GM18870 (cell line): ENCODE data around the gene GRIK5.
"Not testable (repeated sequence)": the region's sequence is repeated elsewhere in the genome, so short reads cannot be mapped to it uniquely, and the experiment has no call there.

ENCODE experiments used
- ATAC-seq: cut with Tn5 transposase; IDR thresholded peaks from one replicate; pipeline ENCODE4 v1.9.1; 2021; ENCODE audit warnings: moderate library complexity; ENCODE audit not compliant: unreplicated experiment

GRIK5 gene

DNA sequence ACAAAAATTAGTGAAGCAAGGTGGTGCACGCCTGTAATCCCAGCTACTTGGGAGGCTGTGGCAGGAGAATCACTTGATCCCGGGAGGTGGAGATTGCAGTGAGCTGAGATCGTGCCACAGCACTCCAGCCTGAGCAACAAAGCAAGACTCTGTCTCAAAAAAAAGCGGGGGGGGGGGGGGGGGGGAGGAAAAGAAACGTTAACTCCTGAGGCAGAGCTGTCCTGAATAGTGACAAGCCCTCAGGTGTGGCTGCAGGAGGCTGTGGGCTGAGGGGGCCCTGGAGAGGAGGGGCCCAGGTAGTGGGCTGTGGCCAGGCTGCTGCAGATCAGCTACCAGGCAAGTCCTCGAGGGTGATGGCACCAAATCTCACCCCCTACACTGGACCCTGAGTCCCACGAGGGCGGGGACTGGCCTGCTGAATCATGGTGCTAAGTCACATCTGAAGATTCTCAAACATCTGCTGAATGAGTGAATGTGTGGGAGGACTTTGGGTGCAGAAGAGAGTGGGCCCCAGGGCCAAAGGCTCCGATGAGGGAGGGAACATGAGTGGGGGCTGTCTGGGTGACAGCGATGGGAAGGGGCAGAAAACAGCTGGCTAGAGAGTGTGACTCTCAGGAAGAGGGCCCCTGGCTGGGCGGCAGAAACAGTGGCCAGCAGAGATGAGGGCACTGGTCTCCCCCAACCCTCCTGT is 51.4 kb downstream of the GRIK5 start:
- no peak for ATAC-seq

DNA sequence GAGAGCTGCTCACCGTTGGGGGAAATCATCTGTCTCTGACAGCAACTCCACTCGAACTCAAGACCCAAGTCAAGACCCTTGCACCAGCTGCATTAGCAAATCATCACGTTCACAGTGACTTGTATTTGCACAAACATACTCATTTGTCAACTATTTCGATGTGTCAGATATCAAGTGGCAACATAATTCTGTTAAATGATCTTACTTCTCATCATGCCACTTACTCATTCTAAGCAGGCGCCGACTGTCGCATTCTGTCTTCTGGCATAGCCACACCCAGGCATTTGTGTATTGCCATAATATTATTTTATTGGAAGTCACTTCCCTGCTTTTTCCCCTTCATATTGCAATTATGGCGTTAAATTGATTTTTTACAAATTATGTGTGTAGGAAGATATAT is 53.0 kb downstream of the GRIK5 start:
- no peak for ATAC-seq

DNA sequence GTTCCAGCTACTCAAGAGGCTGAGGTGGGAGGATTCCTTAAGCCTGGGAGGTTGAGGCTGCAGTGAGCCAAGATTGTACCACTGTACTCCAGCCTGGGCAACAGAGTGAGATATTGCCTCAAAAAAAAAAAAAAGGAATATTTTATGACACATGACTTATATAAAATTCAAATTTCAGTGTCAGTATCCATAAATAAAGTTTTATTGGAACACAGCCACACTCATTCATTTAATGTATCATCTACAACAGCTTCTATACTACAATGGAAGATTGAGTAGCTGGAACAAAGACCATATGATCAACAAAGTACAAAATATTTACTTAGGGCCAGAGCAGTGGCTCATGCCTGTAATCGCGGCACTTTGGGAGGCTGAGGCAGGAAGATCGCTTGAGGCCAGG is 57.3 kb downstream of the GRIK5 start:
- not testable (repeated sequence) for ATAC-seq

DNA sequence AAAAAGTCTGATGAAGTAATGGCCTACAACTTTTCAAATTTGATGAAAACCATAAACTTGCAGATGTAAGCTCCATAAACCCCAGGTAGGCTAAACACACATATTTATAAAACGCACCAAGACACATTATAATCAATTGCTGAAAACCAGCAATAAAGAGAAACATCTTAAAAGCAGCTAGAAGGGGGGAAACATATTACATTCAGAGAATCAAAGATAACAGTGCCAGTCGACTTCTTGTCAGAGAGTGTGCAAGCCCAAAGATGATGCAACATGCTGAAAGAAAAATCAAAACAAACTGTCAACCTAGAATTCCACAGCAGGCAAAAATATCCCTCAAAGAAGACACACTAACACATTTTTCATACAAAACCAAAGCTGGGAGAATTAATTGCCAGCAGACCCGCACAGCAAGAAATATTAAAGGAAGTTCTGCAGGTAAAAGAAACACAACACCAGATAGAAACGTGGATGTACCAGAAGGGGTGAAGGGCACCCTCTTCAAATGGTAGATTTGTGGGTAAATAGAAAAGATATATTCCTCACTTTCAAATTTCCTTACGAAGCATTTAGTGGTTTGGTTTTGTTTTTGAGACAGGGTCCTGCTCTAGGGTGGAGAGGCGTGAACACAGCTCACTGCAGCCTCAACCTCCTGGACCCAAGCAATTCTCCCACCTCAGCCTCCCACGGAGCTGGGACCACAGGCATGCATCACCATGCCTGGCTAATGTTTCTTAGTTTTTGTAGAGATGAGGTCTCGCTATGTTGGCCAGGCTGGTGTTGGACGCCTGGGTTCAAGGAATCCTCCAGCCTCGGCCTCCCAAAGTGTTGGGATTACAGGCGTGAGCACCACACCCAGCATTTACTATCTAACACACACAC is 59.5 kb downstream of the GRIK5 start:
- ATAC-seq = no peak

DNA sequence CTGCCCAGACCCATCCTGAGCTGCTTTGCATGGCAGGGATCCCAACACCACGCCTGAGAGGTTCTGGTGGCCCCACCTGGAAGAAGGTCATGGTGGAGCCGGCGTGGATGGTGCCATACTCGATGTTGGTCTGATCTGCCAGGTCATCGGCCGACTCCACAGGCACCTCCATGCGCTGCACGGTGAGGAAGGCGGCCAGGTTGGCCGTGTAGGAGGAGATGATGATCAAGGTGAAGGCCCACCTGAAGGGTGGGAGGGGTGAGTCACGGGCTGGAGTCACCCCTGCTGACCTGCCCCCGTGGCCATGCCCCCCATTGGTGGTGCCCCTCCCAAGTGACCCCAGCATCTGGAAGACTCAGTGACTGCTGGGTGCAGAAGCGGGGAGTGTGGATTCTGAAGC is 63.4 kb downstream of the GRIK5 start:
- no peak for ATAC-seq

DNA sequence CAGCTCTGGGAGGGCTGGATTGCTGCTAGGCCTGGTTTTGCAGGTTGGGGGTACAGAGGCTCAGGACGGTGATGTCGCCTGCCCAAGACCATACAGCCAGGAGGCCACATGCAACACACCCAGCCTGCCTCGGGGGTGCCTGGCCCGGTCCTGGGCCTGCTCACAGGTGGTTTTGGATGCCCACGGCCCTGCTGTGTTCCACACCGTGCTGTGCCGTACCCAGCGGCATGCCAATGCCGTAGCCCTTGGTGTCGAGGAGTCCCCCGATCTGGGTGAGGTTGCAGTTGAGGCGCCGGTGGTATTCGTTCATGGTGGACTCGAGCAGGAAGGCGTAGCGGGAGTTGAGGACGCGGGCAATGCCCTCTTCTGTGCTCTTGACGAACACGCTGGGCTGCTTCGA is 64.5 kb downstream of the GRIK5 start:
- ATAC-seq = no peak

DNA sequence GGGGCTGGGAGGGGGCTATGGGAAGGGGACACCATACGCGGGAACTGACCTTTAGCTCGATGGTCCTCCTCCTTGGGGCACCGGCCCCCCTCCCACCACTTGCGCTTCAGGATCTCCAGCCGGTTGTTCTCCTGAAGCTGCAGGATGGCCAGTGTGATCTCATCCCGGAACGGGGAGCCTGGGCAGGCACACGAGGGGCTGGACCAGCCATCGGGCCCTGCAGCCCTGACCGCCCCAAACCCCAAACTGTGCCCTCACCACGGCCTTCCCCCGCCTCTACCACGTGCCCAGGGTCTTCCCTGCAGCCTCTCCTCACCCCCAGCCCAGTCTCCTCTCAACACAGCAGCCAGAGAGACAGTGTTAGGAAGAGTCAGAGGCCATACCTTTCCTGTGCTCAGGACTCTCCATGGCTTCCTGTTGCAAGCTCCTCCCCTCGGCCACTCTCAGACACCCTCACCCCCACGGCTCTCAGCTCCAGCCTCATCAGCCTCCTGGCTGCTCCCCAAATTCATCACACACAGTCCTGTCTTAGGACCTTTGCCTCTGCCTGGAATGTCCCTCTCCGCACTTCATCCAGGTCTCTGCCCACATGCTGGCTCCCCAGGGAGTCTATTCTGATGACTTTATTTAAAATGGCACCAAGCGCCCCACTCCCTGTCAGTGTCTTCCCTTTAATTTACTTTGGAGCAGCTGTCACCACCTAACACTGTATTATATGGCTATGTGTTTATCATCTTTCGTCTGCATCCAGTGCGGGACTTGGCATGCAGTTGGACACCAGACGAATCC is 66.3 kb downstream of the GRIK5 start:
- no peak for ATAC-seq

DNA sequence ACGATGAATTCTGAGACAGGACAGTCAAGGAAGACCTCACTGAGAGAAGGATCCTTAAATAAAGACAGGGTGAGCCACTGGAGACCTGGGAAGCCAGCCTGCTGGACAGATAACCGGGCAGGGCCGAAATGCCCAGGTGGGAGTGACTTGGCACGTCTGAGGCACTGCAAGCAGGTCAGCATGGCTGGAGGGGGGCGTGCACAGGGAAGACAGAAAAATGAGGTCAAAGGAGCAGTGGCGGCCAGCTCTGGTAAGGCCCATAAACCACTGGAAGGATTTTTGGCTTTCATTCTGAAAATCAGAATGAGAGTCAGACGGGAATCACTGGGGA is 70.2 kb downstream of the GRIK5 start:
- ATAC-seq = no peak

DNA sequence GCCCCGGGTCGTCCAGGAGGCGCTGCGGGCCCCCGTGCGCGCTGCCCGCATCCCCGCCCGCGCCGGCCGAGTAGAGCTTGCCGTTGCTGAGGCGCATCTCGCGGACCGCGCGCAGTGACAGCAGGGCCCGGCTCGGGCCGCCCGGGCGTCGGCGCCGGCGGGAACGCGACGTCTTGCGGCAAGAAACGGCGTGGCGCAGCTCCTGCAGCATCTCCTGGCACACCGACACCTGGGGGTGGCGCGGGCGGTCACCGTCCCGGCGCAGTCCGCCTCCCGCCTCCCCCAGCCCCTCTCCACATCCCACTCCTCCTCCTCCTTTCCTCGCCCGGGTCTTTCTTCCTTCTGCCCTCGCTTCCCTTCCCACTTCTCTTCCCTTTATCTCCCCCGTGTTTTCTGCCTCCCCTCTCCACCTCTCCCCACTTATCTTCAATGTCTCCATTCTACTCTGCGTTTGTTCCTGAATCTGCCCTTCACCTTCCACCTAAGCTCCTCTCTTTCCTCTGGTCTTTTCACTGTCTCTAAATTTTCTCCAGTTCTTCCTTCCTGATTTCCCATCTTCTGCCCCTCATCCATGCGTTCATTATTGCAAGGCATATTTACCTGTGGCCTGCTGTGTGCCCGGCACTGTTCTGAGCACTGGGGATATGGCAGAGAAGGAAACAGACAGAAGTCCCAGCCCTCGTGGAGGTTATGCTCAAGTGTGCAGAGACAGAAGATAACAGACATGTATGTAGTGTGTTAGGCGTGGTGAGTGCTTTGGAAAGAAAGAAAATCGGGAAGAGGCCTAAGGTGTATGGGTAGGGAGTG is 70.7 kb downstream of the GRIK5 start:
- ATAC-seq = no peak

DNA sequence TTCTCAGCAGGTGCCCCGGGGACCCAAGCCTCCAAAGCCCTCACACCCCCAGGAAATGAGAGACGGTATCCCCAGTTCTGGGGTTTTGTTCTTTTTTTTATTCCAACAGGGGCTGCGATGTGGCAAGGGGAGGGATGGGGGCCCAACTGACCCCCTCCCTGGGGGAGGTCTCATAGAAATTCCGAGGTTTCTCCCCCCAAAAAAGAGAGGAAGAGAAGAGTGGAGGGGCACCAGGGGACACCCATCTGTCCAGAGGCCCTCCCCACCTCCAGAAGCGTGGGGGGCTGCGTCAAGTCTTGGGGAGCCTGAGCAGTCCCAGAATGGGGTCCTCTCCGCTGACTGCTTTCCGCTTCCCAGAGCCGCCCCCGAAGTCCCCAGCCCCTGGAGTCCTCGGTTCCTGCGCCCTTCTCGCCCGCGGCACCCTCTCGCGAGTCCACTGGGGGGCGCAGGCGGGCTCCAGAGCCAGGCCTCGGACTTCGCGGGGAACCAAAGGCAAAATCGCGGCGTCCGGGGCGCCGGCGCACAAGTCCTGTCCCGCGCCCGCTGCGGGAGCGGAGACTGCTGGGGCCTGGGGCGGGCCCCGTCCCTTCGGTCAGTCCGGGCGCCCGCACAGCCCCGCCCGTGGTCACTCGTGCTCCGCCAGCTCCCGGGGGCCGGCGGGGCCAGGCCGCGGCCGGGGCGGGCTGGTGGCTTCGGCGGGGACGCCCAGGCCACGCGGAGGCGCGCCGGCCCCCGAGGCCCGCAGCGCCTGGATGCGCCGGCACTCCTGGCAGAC is 71.6 kb downstream of the GRIK5 start:
- no peak for ATAC-seq

DNA sequence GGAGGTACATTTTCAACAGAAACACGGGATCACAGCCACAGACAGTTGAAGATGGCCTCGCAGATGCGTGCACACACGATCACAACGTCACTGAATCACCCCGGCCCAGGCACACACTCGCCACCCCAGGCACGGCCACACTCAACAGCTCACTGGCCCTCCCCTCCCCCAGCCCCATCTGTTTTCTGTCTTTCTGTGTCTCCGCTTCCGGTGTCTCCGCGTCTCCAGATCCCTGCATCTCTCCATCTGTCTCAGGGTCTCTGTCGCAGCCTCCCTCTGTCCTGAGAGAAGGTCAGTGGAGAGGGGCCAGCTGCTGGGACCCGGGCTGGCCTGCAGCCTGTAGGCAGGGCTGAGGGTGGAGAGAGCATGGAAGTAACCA is 72.2 kb downstream of the GRIK5 start:
- no peak for ATAC-seq

DNA sequence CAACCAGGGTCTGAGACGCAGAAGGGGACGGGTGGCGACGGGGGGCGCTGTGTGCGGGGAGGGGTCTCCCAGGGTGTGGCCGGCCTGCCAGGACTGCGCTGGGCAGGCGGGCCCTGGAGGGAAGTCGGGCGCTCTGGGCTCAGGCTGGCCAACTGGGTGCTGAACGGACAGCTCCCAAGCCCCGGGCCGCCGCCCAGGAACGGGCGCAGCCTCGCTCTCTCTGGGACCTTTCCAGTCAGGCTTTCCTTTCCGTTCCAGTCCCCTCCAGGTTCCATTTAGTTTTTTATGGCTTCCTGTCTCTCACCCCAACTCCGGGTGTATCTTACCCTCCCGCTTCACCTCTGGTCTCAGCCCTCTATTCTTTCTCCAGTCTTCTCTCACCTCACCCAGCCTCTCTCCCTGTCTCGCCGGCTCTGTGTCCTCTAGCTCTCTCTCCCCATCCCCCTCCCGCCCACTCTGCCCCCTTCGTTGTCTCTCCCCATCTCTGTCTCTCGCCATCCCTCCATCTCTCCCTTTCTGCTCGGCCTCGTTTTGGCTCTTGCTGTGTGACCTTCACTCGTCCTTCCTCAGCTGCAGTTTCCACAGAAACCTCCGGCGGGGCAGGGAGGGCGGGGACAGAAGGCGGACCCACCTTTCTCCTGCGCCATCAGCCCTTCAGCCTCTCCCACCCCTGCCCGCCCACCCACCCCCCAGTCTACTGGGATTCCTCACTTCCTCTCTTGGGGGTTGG is 72.7 kb downstream of the GRIK5 start:
- no peak for ATAC-seq

DNA sequence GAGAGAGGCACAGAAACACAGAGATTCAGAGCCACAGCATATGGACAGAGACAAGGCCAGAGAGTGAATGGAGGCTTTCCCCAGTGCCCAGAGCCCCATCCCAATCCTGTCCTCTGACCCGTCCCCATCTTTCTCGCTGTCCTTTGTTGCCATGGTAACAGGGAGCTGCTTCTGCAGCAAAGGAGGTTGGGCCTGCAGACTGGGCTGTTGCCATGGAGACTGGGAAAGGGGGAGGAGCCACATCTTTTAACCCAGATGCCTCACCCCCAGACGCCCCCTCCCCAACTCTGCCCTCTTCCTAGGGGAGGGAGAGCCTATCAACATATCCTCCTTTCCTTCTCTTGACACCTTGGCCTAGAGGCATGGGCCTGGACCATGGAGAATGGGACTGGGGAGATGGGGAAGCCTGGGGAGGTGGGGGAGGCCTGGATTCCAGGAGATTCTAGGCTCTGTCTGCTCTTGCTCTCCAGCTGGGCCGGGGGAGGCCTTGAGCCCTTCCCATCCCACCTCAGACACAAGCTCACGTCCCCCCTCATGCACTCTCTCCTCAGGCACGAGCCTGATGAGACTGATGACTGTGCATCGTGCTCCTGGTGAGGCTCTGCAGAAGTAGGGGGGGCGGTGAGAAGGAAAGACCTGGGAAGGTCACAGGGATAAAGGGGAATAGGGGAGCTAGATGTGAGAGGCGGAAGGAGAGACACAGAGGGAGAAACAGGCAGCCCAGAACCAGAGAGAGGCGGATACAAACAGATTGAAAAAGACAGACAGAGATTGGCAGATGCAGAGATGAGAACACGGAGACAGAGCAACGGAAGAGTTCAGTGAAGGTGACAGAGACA is 73.8 kb downstream of the GRIK5 start:
- no peak for ATAC-seq

DNA sequence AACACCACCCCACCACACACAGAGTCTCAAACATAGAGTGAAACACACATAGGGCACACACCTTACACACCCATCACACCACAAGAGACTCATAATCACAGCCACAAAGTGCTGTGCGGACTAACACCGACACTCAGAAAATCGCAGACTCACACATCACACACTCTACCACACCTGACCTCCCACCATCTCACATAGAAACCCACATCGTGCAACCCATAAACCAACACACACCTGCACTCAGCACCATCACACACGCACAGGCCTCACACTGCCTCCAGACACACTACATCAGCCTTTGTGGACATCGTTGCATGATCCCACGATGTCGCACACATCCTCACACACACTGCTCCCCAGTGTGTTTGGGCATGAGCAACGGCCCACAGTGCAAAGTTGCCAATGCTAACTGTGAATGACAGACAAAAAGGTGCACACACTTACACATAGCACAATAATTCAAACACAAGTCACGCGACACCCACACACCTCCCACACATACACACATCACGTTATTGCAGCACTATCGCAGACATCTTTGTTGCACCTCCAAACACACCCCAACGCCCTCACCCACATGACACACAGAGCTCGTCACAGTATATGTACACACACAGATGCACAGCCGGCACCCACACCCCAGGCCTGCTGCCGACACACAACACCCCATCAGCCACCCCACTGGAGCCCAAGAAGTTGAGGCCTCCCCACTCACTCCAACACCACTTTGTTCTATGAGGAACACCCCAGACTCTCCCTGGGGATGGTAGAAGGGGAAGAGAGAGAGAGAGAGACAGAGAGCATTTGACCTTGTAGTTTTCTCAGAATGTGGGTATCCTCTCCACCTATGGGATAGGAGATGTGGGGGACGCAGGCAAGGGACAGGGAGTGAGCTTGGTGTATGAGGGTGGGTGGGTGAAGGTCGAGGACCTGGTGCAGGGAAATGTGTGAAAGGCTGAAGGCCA is 74.7 kb downstream of the GRIK5 start:
- no peak for ATAC-seq

DNA sequence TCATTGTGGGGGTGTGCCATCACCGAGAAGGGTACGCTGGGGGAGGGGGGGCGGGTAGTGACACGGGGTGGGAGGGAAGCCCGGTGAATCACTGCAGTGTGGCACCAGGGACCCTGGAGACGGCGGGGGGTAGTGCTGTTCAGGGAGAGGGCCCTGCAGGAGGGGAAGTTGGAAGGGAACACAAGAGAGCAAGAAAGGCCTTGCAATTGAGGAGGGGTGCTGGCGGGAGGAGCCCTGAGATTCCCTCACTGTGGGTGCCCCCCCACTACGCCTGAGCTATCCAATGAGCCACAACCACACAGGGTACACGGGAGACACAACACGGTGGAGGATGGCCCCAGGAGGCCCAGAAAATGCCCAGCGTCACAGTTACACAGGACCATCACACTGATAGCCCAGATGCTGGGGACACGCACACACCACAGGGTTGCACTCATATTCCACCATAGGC is 75.5 kb downstream of the GRIK5 start:
- no peak for ATAC-seq

DNA sequence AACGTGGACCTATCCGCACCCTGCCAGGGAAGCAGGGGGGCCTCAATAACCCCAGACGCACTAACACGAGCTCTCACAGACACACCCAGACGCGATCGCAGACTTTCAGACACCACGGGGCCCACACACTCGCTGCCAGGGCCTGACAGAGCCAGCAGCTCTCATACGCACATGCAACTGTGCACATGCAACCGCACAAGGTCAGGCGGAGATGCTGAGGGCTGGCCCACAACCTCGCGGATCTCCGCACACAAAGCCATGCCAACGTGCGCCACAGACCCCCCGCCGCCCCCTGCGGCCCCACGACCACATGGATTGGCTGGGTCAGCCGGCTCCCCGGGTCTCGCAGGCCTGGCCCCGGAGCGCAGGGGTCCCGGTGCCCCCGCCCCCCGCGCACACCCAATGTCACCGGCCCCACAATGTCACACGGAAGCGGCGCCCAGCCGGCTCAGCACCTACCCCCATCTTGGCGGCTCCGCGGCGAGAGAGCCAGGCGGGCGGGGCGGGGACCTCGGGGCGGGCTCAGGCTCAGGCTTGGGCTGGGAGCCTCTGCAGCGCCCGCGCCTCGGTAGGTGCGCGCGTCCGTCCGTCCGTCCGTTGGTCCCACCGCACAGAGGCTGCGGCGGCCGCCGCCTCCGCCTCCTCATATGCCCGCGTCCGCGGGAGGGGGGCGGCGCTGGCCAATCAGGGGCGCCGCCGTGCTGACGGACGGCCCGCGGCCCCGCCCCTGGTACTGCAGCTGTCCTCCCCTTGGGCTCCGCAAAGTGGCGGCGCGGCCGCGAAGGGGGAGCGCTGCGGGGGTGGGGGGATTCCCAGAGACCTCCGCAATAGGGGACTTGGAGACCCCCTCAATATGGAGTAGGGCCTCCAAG is 76.2 kb downstream of the GRIK5 start, which contains the start of gene ATP1A3:
Gene ATP1A3 (minus strand): TSS at position 619 of the 872 bp plus-strand sequence. CDS start 154 bp downstream, at position 465.
- ATAC-seq = no peak
